GM21423 (cell line): Measurements from ENCODE around the gene ZNF579.
"Not testable (repeated sequence)": the region's sequence is repeated elsewhere in the genome, so short reads cannot be mapped to it uniquely, and the experiment has no call there.

Experiments
- ATAC-seq: cut with Tn5 transposase; IDR thresholded peaks from one replicate; pipeline ENCODE4 v1.9.1; 2021; ENCODE audit warnings: mild to moderate bottlenecking, moderate library complexity; ENCODE audit not compliant: unreplicated experiment

The ZNF579 gene

DNA sequence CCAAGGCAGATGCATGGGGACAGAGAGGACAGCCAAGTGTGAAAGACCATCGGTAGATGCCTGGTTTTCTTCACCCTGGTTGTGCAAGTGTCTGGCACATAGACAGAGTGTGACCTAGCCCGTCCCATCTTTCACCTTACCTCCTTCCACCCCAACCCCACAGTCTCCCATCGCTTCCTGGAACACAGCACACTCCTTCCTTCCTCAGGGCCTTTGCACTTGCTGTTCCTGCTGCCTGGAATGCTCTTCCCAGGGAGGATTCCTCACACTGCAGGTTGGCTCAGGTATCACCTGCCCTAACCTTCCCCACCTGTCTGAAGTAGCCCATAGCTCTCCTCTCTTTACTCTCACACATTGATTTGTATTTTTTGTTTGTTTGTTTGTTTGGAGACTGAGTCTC lies 15.7 kb upstream of the ZNF579 start:
- no peak for ATAC-seq

GRCh38 chr19:55594996-55595545 lies 14.4 kb upstream of the ZNF579 start:
- ATAC-seq: no peak

DNA sequence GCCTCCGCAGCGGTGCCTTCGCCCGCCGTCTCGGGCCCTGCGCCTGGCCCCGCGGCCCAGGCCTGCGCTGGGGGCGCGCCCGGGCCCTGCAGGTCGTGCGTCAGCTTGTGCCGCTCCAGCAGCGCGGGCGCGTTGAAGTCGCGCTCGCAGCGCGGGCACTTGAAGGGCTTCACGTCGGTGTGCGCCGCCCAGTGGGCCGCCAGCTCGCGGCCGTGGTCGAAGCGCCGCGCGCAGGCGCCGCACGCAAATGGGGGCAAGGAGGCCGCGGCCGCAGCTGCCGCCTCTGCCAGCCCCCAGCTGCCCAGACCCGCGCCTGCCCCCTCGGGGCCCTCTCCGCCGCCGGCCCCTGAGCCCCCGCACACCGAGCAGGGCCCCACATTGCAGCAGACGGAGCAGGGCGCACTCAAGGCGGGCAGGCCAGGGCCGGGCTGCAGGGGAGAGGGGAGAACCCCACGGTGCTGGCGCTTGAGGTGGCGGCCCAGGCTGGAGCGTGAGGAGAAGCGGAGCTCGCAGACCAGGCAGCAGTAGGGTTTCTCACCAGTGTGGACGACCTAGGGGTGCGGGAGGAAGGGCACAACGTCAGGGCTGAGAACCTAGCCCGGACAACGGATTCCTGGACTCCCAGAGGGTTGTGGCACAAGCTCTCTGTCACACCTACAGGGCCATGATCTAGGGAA lies 12.6 kb upstream of the ZNF579 start:
- no peak for ATAC-seq

DNA sequence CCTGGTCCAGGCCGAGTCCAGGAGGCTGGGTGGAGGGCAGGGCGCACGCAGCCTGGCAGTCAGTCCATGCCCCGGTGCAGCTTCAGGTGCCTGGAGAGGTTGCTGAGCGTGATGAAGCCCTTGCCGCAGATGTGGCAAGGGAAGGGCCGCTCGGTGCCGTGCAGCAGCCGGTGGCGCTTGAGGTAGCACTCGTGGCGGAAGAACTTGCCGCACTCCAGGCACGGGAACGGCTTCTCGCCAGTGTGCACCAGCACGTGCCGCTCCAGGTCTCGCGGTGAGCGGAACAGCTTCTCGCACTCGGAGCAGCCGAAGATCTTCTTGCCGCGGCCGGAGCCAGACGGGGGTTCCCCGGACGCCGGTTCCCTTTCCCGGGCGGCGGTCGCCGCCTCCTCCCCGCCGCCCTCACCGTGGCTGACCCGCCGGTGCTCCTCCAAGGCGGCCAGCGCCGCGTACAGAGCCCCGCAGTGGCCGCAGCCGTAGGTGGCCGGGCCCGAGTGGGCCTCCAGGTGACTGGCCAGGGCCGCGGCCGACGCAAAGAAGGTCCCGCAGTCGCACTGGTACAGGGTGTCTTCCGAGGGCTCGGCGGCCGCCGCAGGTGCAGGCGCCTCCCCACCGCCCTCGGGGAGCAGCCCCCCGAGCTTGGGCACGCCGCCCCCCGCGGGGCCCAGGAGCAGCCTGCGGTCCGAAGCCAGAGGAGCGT lies 11.9 kb upstream of the ZNF579 start:
- ATAC-seq: no peak

DNA sequence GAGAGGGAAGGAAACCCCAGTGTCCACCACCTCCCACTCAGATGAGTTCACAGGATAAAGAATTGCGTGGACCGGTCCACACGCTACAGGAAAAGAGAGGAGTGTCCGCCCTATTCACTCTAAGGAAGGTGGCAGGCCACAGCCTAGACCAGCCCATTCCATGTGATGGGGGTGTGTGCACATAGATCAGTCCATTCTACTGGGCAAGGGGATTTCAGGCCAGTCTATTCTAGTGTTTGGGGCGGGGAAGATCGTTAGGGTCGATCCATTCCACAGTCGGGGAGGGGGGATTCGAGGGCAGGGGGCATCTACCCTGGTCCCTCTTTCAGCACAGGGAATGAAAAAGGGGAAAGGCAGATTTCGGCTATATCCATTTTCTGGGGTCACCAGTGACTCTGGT lies 10.9 kb upstream of the ZNF579 start:
- no peak for ATAC-seq

- no peak for ATAC-seq
Observed at GRCh38 chr19:55590617-55591016, 10.0 kb upstream of the ZNF579 start.

GRCh38 chr19:55590109-55590508 lies 9.5 kb upstream of the ZNF579 start:
- ATAC-seq: no peak

DNA sequence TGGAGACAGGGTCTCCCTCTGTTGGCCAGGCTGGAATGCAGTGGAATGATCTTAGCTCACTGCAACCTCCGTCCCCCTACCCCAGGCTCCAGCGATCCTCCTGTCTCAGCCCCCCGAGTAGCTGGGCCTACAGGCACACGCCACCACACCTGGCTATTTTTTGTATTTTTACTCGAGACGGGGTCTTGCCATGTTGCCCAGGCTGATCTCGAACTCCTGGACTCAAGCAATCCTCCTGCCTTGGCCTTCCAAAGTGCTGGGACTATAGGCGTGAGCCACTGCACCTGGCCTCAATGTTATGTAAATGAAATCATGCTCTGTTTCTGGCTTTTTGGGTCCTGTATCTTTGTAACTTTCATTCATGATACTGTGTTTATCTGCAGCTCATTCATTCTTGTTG lies 8.1 kb upstream of the ZNF579 start:
- ATAC-seq: no peak

DNA sequence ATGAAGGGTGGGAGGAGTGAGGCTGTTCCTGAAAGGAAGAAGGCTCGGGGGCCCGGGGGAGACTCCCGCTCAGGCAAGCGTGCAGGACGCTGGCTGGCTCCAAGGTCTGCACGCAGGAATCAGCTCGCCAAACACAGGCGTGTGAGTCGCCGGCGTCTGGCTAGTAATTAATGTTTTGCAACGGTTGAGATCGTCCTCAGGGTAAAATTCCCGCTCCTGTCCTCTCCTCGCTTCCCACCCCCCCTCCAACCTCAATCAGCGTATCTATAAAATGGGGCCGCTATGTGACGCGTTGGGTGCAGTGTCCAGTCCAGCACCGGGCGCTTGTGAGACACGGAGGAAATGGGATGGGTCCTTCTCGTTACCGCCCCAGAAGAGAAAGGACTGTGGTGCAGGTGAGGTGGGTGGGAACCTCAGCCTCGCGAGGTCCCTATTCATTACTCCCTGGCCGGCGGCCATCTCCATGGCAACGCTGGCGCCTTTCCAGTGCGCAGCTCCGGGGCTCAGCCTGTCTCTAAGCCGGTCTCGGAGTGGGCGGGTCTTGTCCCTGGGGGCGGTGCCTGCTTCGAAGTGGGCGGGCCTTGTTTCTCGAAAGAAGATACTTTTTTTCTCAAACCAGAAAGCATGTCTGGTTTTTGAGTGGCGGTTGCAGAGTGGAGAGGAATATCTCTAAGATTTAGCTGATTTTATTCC lies 6.5 kb upstream of the ZNF579 start:
- ATAC-seq: peak; percentile 90

DNA sequence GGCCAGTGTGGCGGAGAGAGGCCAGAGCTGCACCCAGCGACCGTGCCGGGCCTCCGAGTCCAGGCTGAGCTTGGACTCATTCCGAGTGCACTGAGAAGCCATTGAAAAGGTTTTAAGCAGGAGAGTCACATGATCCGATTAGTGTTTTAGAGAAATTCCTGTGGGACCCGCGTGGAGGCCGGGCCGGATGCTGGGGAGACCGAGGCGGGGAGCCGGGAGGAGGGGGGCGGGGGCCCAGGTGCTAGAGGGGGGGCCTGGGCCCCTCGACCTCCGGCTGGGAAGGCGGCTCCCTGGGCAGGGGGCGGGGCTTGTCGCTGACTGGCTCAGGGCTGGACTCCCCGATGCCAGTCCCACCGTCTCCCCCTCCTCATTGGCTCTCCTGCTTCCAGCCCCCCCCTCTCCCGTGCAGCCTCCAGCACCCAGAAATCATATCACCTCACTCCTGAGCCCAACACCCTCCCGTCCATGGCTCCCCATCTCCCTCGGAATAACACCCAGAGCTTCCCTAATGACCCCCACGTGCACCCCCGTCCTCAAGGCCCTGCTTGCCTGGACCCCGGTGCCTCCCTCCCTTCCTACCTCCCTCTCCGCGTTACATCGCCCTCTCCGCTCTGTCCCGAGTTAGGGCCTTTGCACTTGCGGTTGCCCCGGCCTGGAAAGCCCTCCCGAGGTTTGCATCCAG lies 5.2 kb upstream of the ZNF579 start:
- ATAC-seq: no peak

GRCh38 chr19:55584871-55585270 lies 4.2 kb upstream of the ZNF579 start:
- no peak for ATAC-seq

DNA sequence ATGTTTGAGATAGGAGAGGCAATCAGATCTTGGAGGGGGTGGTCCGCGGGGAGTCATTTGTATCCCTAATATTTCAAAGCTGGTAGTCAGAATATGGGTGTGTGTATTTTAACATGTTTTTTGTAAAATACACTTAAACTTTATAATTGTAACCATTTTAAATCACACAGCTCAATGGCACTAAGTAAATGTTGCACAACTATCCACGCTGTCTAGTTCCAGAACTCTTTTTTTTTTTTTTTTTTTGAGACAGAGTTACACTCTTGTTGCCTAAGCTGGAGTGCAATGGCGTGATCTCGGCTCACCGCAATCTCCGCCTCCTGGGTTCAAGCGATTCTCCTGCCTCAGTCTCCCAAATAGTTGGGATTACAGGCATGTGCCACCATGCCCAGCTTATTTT lies 3.2 kb upstream of the ZNF579 start:
- ATAC-seq: not testable (repeated sequence)

DNA sequence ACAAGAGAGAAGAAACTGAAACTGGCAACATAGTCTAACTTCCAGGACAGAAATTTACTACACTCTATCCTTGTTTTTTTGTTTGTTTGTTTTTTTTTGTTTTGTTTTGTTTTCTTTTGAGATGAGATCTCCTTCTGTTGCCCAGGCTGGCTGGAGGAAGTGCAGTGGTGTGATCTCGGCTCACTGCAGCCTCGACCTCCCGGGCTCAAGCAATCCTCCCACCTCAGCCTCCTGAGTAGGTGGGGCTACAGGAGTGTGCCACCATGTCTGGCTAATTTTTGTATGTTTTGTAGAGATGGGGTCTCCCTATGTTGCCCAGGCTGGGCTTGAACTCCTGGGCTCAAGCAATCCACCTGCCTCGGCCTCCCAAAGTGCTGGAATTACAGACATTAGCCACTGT lies 1.6 kb upstream of the ZNF579 start:
- ATAC-seq: not testable (repeated sequence)

DNA sequence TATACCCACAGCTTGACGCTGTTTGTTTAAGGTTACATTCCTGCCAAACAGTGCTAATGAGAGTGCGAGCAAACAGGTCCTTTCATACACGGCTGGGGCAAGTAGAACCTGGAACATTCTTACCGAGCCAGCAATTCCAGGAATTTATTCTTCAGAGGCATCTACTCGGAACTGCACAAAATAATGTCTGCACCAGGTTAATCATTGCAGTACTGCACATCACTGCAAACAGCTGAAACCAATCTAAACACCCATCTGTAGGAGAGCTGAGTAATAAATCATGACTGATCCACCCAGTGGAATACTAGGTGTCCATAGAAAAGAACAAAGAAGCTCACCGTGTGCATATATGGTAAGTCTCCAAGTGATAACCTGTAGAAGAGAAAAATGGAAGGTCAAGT lies 1.2 kb upstream of the ZNF579 start:
- no peak for ATAC-seq

DNA sequence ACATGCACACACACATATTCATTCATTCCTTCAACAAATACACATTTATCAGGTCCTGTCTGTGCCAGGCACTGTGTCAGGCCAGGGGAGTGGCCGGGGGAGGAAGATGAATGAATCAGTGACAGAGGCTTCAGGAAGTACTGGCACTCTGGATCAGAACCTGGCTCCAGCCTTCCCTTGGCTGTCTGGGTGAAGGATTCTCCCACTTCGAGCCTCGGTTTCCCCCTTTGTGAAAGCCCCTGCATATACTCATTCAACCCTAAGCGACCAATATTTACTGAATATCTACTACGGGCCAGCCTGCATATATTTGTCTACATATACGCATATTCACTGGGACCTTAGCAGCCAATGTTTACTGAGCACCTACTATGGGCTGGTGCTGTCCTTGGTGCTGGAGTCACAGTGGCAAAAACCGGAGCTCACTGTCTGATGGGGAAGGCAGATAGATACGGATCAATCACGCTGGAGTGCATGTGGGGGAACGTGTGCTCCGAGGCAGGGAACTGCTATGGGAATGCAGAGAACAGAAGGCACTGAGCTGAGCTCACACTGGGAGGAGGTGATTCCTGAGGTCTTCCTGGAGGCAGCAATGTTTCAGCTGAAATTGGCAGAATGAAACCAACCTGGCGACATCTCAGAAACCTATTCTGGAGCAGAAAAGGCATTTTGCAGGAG lies 636 bp upstream of the ZNF579 start:
- ATAC-seq: no peak

- ATAC-seq: no peak
Observed at GRCh38 chr19:55579766-55580621, 654 bp downstream of the ZNF579 start.

- ATAC-seq: no peak
Observed at GRCh38 chr19:55578761-55579747, 1.6 kb downstream of the ZNF579 start.

GRCh38 chr19:55578031-55578760 lies 2.5 kb downstream of the ZNF579 start:
- no peak for ATAC-seq
